B cell (primary cell): Measurements from ENCODE around the gene IL1RAPL1. TPM values are rescaled to one million over a fixed set of nuclear protein-coding genes. Genes with fewer than 3 reads are reported as not detected.

Experiments
- ATAC-seq: fragments of 200-7000 bp; cut with Tn5 transposase; one replicate; pipeline ENCODE4 v1.10.0; 2021; ENCODE audit warnings: low read depth, mild to moderate bottlenecking, moderate number of reproducible peaks, moderate library complexity
- CTCF ChIA-PET: fragments of 350-600 bp; sonication (Branson Sonifier 250); formaldehyde crosslinking; loops from one replicate; lab custom pipeline; 2021; ENCODE audit warnings: antibody characterized with exemption, inconsistent platforms; lab: Charles Lee
- POLR2A ChIA-PET: fragments of 350-600 bp; sonication (Branson Sonifier 250); formaldehyde crosslinking; loops from one replicate; lab custom pipeline; 2021; ENCODE audit warnings: antibody characterized with exemption; lab: Charles Lee
- DNase-seq: peaks from one replicate; pipeline ENCODE4 v3.0.0; 2013
- H2AFZ ChIP-seq: 2 replicates; pipeline ENCODE4 v1.6.1; 2012; ENCODE audit warnings: mild to moderate bottlenecking, low read depth, low read length; ENCODE audit not compliant: insufficient read depth, poor library complexity, severe bottlenecking
- H3K27ac ChIP-seq, 2 donors: 1 replicate in 1 of 2; 2 replicates in 1 of 2; pipeline ENCODE4 v1.5.1; 2012 to 2013; ENCODE audit warnings: low read length in 2 of 2, mild to moderate bottlenecking in 2 of 2, moderate library complexity in 1 of 2
- H3K27me3 ChIP-seq, 4 experiments: fragments of 200-600 bp in 1 of 4; sonication (generic) in 1 of 4; replicated peaks in 1 of 4; 1 replicate in 2 of 4; 2 replicates in 2 of 4; pipeline versions ENCODE4 v1.6.1 to v1.7.0; 2013 to 2016; ENCODE audit warnings: low read length in 3 of 4, mild to moderate bottlenecking in 2 of 4, mixed read lengths in 1 of 4, moderate library complexity in 1 of 4; ENCODE audit not compliant: insufficient read depth in 4 of 4, control insufficient read depth in 3 of 4; ENCODE audit errors: control extremely low read depth in 1 of 4
- H3K36me3 ChIP-seq, 2 experiments: replicated peaks in 1 of 2; 1 replicate in 1 of 2; 2 replicates in 1 of 2; pipeline versions ENCODE4 v1.6.1 to v1.7.1; 2013; ENCODE audit warnings: low read length in 1 of 2; ENCODE audit not compliant: insufficient read depth in 2 of 2, control insufficient read depth in 1 of 2; ENCODE audit errors: control extremely low read depth in 1 of 2, extremely low read depth in 1 of 2
- H3K4me1 ChIP-seq, 2 donors: fragments of 200-600 bp in 1 of 2; sonication (generic) in 1 of 2; 1 replicate in 1 of 2; 2 replicates in 1 of 2; pipeline versions ENCODE4 v1.5.1 to v1.6.1; 2013 to 2017; ENCODE audit warnings: low read length in 2 of 2; ENCODE audit not compliant: control insufficient read depth in 2 of 2, insufficient read depth in 2 of 2
- H3K4me2 ChIP-seq: replicated peaks from 2 replicates; pipeline ENCODE3; 2012; ENCODE audit warnings: mild to moderate bottlenecking, low read depth, low read length; ENCODE audit not compliant: poor library complexity, severe bottlenecking
- H3K4me3 ChIP-seq, 5 experiments: fragments of 200-600 bp in 1 of 5; sonication (generic) in 1 of 5; 1 replicate in 3 of 5; 2 replicates in 2 of 5; pipeline versions ENCODE4 v1.5.1 to v1.7.0; 2011 to 2016; ENCODE audit warnings: low read length in 4 of 5, mild to moderate bottlenecking in 4 of 5, low read depth in 2 of 5, control low read depth in 1 of 5, moderate library complexity in 1 of 5; ENCODE audit not compliant: insufficient read depth in 1 of 5; ENCODE audit errors: control extremely low read depth in 1 of 5, extremely low read depth in 1 of 5
- H3K79me2 ChIP-seq: fragments of 200-600 bp; sonication (generic); one replicate; pipeline ENCODE4 v1.6.0; 2016; ENCODE audit warnings: low read length; ENCODE audit not compliant: control insufficient read depth, insufficient read depth
- H3K9ac ChIP-seq: fragments of 200-600 bp; sonication (generic); 2 replicates; pipeline ENCODE4 v1.6.1; 2017; ENCODE audit warnings: mild to moderate bottlenecking, low read length, moderate library complexity
- H3K9me3 ChIP-seq, 3 donors: one replicate each; pipeline versions ENCODE4 v1.6.1 to v1.7.1; 2013; ENCODE audit warnings: low read length in 2 of 3; ENCODE audit not compliant: control insufficient read depth in 2 of 3, insufficient read depth in 1 of 3; ENCODE audit errors: control extremely low read depth in 1 of 3
- H4K20me1 ChIP-seq: 2 replicates; pipeline ENCODE4 v1.6.0; 2012; ENCODE audit warnings: mild to moderate bottlenecking, low read length; ENCODE audit not compliant: insufficient read depth, control insufficient read depth, poor library complexity, severe bottlenecking
- H3K27ac Mint-ChIP-seq: one replicate; pipeline ENCODE4 v1.8.0; 2021; ENCODE audit warnings: mixed read lengths
- H3K27me3 Mint-ChIP-seq: one replicate; pipeline ENCODE4 v1.8.0; 2021; ENCODE audit warnings: mixed read lengths
- H3K4me1 Mint-ChIP-seq: one replicate; pipeline ENCODE4 v1.8.0; 2021; ENCODE audit warnings: mixed read lengths
- H3K4me3 Mint-ChIP-seq: one replicate; pipeline ENCODE4 v1.8.0; 2021; ENCODE audit warnings: mixed read lengths
- H3K9me3 Mint-ChIP-seq: one replicate; pipeline ENCODE4 v1.8.0; 2022; ENCODE audit warnings: mixed read lengths; ENCODE audit not compliant: insufficient read depth
- EZH2 ChIP-seq: IDR thresholded peaks from 2 replicates; pipeline ENCODE4 v1.6.1; 2012; ENCODE audit warnings: borderline replicate concordance, low read depth, mild to moderate bottlenecking, moderate library complexity, low read length; ENCODE audit not compliant: insufficient read depth, poor library complexity, severe bottlenecking
- WGBS: methylation state at CpG from one replicate; pipeline ENCODE4 v1.1.5; 2013; ENCODE audit warnings: missing lambda C conversion rate; ENCODE audit not compliant: insufficient coverage; 5-methylcytosine and 5-hydroxymethylcytosine counted together
- intact Hi-C: fragments of 100-400 bp; cut with micrococcal nuclease; formaldehyde crosslinking; loops from one replicate; pipeline ENCODE4 v1.10.0; 2022
- polyA plus RNA-seq: library from polyadenylated mRNA; depleted of rRNA; stranded (reverse); fragments of >200 nt; gene quantifications from 2 replicates; pipeline ENCODE4 v1.2.3, GENCODE V29; 2012
- total RNA-seq, 2 donors: library from RNA; stranded (reverse); fragments of 120-200 nt in 1 of 2; gene quantifications; 1 replicate in 1 of 2; 2 replicates in 1 of 2; pipeline versions ENCODE4 v1.2.3 to v1.2.4, GENCODE V29; 2013 to 2022
- TF ChIP-seq, protein P1 (sequence below): fragments of 200-600 bp; IDR thresholded peaks from one replicate; pipeline ENCODE4 v1.8.0; 2022; ENCODE audit warnings: antibody characterized with exemption, mild to moderate bottlenecking

Gene IL1RAPL1
- total and polyA plus RNA-seq, 2 donors (not counting 1 experiment from before 2014, with no cell fraction given): not detected

DNA sequence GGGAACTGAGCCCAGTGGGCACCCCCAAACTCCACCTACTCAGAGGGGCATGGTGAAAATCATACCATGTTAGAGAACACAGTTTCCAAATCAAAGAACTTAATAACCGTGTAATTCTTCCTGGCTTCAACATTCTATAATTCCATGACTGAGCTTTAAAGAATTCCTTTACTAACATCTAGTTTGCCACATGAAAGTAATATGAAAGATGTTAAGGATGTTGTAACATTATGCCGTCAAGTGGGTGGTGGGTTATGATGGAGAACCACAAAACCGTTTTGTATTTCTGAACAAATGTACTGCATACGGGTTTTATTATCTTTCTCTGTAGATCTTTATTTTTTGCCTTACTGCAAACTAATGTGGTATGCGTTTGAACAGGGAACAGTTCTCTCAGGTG lies 1079.1 kb downstream of the IL1RAPL1 start:
- H3K9ac ChIP-seq: no peak overlapping the region
- no peak overlapping the region for H3K27ac ChIP-seq
- no peak overlapping the region for H3K27ac Mint-ChIP-seq
- H4K20me1 ChIP-seq: no peaks in the 10 kb centered on the region
- TF ChIP-seq, protein P1, sequence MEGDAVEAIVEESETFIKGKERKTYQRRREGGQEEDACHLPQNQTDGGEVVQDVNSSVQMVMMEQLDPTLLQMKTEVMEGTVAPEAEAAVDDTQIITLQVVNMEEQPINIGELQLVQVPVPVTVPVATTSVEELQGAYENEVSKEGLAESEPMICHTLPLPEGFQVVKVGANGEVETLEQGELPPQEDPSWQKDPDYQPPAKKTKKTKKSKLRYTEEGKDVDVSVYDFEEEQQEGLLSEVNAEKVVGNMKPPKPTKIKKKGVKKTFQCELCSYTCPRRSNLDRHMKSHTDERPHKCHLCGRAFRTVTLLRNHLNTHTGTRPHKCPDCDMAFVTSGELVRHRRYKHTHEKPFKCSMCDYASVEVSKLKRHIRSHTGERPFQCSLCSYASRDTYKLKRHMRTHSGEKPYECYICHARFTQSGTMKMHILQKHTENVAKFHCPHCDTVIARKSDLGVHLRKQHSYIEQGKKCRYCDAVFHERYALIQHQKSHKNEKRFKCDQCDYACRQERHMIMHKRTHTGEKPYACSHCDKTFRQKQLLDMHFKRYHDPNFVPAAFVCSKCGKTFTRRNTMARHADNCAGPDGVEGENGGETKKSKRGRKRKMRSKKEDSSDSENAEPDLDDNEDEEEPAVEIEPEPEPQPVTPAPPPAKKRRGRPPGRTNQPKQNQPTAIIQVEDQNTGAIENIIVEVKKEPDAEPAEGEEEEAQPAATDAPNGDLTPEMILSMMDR: no peak
- TF ChIP-seq EZH2: no peak
- no peaks in the 10 kb centered on the region for H3K27me3 Mint-ChIP-seq
- ChIA-PET CTCF (no interaction called here), POLR2A (no interaction called here)
- H3K9me3 ChIP-seq: no peaks in the 10 kb centered on the region
- no peak for ATAC-seq
- DNase-seq: no peak
- H3K4me3 ChIP-seq: no peak overlapping the region
- no peaks in the 10 kb centered on the region for H3K4me1 Mint-ChIP-seq
- H3K4me3 Mint-ChIP-seq: no peak overlapping the region
- no peak overlapping the region for H2AFZ ChIP-seq
- intact Hi-C loops: no loop called here
- WGBS: 40% methylated on average over 1 of the region's 5 CpGs
- no peaks in the 10 kb centered on the region for H3K79me2 ChIP-seq
- H3K4me2 ChIP-seq: no peak overlapping the region
- H3K36me3 ChIP-seq: no peaks in the 10 kb centered on the region
- H3K9me3 Mint-ChIP-seq: no peaks in the 10 kb centered on the region
- no peaks in the 10 kb centered on the region for H3K27me3 ChIP-seq
- H3K4me1 ChIP-seq: no peaks in the 10 kb centered on the region

DNA sequence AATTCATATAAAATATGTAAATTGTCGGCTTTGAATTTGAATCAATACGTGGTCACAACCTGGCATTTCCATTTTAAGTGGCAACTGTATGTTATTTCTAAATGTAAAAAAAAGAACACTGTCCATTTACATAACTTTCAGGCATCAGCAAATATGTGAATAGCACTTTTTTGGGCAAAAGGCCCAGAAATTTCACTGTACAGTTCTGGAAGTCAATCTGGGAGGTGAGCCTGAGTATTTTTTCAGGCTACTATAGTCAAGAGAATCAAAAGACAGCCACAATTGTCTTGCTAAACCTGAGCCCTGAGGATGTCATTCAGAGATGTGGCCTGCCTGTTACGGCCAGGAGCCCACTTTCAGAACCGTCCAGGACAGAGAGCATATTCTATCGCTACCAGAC lies 1084.2 kb downstream of the IL1RAPL1 start:
- Histone ChIP-seq H4K20me1 (no peaks in the 10 kb centered on the region), H3K9ac (no peak overlapping the region), H3K4me1 (no peaks in the 10 kb centered on the region), H3K27ac (no peak overlapping the region), H3K9me3 (no peaks in the 10 kb centered on the region), H2AFZ (no peak overlapping the region), H3K27me3 (no peaks in the 10 kb centered on the region), H3K79me2 (no peaks in the 10 kb centered on the region), H3K4me2 (no peak overlapping the region), H3K4me3 (no peak overlapping the region), H3K36me3 (no peaks in the 10 kb centered on the region)
- Mint-ChIP-seq H3K27me3 (no peaks in the 10 kb centered on the region), H3K9me3 (no peaks in the 10 kb centered on the region), H3K4me1 (no peaks in the 10 kb centered on the region), H3K4me3 (no peak overlapping the region), H3K27ac (no peak overlapping the region)
- intact Hi-C loops: no loop called here
- ChIA-PET CTCF (no interaction called here), POLR2A (no interaction called here)
- WGBS: no CpG with 5 or more reads among the region's 5 CpGs
- DNase-seq (no peak), ATAC-seq (no peak)
- TF ChIP-seq, protein P1: no peak
- no peak for TF ChIP-seq EZH2
